GM18517 (cell line): ENCODE measurements around the gene NCOA4.
"Not testable (repeated sequence)": the region's sequence is repeated elsewhere in the genome, so short reads cannot be mapped to it uniquely, and the experiment has no call there.

Source experiments
- ATAC-seq: cut with Tn5 transposase; IDR thresholded peaks from one replicate; pipeline ENCODE4 v1.9.1; 2021; ENCODE audit warnings: mild to moderate bottlenecking, moderate library complexity; ENCODE audit not compliant: unreplicated experiment

Gene NCOA4

DNA sequence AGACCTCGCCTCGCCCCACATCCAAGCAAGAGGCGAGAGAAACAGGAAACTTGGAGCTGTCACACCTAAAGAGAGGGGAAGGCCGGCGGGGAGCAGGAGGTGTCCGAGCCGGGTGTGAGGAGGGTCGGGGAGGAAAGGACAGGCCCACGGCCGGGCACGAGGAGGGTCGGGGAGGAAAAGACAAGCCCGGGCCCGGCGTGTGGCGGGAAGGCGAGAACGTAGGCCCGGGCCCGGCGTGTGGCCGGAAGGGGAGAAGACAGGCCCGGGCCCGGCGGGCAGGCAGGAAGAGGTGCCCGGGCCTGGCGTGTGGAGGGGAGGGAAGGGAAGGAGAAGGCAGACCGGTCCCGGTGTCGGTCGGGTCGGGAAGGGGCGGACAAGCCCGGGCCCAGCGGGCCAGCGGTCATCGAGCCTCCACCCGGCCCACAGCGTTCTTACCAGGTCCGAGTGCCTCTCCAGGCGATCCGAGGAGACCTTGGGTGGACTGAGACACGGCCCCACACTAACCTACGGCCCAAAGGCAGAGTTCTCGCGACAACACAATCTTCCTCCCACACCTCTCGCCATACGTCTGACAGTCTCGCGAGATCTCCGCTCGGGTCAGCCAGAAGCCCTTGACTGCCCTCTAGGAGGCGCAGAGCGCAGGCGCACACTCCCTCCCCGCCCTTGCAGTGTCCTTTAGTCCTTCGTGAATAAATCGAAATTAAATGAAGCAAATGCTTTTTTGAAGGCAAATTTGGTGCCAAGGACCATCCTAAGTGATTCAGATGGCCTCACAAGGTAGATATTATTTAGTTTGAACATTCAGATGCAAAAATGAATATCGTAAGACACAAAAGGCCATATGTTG is at the start of gene NCOA4:
Gene NCOA4, minus strand, starts transcription at position 533 of the 847 bp plus-strand sequence. CDS start 13,943 bp downstream, outside the sequence.
- ATAC-seq, result peak; percentile 95

DNA sequence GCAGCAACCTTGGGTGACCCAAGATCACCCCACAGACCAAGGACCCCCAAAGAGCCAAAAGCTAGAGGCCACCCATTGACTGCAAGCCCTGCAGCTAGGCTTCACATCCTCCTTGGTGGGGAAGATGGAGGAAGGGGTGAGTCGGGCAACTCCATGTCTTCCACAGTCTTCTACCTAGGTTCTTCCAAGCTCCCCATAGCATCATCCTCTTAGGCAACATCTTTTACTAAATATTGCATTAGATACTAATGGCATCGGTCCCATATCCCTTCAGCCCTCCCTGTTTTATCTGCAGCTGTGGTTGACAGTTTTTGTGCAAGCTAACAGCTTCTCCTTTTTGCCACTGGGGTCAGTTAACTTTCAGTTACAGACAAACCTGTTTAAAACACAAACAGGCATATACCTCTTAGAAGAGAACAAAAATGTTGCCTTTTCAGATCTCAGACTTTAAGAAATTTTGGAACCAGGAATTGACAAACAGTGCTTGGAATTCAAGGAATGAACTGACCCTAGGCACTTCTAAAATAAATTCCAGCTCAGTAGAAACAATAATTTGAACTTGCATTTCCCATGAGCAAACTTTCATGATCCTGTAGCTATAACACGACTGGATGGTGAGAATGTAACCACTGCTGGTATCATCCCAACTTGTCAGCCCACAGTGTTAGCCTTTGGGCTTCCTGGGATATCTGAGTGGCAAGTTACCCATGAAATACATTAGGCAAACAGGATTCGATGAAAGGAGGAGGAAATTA is 49.6 kb upstream of the NCOA4 start:
- ATAC-seq, result no peak

DNA sequence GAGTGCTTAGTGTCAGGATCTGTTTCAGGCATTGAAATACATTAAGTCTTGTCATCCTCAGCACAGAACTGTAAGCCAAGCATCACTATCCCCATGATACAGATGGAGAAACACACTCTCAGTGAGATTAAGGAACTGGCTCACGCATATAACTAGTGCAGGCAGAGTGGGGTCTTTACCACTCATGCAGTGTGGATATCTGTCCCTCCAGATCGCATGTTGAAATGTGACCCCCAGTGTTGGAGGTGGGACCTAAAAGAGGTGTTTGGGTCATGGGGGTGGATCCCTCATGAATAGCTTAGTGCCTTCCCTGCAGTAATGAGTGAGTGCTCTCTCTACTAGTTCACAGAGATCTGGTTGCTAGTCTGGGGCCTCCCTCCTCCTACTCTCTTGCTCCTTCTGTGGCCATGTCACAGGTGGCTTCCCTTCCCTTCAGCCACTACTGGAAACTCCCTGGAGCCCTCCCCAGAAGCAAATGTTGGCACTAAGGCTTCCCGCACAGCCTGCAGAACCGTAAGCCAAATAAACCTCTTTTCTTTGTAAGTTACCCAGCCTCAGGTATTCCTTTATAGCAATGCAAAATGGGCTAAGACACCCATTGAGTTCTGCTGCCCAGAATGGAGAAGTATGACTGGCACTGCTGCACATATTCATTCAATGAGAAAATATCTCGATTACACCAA is 47.4 kb upstream of the NCOA4 start:
- no peak for ATAC-seq

DNA sequence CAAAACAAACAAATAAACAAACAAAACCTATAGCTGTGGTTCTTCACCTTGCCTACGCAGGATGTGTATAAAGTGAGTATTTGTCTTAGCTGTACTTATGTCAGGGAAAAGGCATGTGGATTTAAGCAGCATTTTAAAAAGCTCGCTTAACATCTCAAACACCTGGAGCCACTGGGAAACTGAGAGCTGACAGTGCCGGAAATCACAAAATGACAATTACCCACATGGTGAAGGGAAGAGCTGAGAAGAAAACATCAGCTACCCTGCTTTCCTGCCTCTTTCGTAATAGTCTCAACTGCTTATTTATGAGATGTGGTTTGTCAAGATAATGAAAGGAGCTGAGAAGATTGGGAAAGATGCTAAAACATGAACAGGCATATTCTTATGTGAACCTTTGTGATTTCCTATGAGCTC is 46.7 kb upstream of the NCOA4 start:
- ATAC-seq, result no peak

DNA sequence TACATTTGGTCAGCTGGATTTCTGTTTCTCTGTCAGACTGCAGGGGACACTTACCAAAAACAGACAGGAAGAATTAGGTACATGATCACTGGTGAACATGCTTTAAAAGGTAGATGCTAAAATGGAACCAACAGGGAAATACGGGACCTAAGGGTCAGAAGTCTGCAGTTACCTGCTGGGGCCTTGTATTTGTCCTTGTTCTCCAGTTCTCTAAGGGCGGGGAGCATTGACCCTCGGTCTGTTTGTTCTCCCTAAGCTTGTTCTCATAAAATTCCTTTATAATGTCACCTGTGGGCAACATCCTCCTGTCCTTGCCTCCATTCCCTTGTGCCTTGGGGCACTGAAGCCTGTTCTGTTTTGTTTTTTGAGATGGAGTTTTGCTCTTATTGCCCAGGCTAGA is 45.4 kb upstream of the NCOA4 start:
- ATAC-seq, result no peak

DNA sequence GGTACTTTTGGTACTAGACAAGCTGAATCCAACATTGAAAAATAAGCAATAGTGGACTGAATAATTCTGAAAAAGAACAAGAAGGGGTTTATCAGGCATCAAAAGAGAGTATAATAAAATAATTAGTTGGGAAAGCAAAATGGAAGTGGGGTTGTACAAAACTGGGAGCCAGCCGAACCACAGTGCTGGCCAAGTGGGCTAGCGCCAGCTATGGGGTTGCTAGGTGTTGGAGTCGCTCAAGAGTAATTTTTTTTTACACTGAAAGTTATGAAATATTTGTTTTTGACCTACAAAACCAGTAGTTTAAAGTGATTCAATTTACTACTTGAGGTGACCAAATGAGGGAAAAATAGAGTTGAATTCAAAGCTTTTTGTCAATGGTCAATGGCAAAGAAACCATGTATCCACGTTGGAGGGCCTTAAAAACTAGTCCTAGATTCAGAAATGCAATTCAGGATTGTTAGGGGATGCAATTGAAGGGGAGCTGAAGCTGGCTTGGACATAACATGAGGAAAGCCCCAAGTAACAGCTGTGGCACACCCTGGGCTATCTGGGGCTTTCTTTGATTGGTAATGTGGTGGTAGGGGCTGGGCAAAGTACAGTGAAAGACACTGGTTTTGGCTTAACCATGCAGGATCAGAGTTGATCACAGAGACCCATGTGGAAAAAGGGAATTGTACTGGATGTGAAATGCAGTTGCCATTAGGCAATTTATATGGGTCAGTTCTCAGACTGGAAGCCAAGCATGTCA is 43.9 kb upstream of the NCOA4 start:
- no peak for ATAC-seq

DNA sequence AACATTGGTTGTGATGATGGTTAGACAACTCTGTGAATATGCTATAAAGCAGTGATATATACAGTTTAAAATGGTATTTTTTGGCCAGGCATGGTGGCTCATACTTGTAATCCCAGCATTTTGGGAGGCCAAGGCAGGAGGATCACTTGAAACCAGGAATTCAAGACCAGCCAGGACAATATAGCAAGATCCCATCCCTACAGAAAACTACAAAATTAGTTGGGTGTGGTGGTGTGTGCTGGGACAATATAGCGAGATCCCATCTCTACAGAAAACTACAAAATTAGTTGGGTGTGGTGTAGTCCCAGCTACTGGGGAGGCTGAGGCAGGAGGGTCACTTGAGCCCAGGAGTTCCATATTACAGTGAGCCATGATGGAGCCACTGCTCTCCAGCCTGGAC is 43.1 kb upstream of the NCOA4 start:
- no peak for ATAC-seq

DNA sequence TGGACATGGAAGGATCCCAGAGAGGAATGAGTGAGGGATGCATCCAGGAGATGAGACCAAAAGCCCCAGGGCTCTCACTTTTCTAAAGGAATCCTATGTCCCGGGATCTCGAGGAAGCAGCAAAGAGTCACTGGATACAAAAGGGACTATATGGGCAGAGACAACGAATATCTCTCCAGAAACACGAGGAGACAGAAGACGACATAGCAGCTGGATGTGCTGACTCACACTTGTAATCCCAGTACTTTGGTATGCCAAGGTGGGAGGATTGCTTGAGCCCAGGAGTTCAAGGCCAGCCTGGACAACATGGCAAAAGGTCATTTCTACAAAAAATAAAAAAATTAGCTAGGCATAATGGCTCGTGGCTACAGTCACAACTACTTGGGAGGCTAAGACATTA is 40.3 kb upstream of the NCOA4 start:
- no peak for ATAC-seq

DNA sequence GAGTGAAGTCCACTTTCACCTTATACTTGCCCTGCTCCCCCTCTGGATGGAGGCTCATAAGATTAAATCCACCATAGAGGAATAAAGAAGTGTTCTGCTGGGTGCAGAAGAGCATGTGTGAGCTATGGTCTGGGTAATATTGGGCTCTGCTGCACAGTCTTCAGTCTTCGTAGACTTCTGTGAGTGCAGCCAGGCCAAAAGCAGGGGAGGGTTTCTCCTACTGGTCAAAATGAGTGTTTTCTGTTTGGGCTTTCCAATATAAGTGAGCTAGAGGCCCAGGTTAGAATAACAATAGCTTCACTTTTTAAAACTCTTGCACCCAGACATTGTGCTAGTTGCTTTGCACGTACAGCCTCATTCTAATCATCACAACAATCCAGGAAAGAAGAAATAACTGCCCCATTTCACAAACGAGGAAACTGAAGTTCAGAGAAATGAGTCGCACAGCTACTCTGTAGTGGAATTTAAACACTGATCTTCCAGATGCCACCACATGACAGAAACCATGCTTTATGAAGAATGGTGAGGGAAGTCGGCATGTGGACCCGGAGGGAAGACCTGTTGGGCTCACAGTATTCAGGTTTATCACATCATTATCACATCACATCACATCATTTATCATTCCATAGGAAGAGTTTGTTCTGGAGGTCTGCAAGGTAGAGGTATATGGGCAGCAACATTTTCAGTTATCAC is 39.5 kb upstream of the NCOA4 start:
- no peak for ATAC-seq

DNA sequence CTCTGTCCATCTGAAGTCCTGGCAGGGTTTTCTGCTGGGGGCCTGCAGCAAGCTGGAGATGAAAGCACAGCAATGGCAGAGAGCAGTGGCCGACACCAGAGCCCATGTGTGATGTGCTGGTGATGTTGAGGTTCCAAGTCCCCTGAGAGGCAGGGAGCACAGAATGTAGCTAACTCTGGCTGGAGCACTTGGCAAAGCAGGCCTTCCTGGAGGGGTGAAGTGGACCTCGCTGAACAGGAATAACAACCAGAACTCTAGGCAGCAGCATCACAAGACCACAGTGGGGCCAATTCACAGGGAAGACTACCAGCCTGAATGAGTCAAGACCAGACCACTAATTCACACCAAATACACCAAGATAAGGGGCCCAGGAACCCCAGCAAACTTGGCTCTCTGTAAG is 38.5 kb upstream of the NCOA4 start:
- no peak for ATAC-seq

DNA sequence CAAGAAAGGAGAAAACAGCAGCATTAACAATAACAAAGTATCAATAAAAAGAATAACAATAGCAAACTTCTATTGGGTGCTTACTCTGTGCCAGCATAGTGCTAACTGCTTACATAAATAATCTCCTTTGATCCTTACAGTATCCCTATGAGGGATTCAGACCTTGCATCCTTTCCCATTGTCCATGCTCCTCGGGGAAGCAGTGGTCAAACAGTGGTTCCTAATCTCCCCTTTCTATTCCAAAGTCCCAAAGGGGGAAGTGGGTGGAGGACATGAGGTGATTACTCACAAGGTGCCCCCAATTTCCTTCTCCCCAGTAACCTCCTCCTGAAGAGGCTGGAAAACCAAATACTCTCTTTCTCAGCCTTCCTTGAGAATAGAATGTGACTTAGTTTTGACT is 37.7 kb upstream of the NCOA4 start:
- no peak for ATAC-seq

DNA sequence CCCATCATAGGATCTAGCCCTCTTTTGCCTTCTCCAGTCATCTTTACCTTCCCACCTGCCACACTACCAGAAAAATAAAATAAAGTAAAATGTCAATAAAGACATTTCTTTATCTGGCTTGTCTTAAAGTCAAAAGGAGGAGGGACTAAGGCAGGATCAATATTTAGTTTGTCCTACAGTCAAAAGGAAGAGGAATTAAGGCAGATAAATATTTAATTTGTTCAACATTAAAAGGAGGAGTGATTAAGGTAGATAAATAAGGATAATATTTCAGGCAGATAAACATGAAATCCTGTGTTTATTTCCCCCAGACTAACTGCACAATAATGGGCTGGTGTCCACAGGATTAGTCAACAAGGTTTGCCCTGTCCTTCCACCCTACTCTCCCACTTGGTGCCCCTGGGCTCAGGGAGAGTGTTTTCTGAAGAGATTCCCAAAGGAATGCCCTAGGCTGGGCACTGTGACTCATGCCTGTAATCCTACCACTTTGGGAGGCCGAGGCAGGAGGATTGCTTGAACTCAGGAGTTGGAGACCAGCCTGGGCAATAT is 33.9 kb upstream of the NCOA4 start:
- ATAC-seq, result no peak

DNA sequence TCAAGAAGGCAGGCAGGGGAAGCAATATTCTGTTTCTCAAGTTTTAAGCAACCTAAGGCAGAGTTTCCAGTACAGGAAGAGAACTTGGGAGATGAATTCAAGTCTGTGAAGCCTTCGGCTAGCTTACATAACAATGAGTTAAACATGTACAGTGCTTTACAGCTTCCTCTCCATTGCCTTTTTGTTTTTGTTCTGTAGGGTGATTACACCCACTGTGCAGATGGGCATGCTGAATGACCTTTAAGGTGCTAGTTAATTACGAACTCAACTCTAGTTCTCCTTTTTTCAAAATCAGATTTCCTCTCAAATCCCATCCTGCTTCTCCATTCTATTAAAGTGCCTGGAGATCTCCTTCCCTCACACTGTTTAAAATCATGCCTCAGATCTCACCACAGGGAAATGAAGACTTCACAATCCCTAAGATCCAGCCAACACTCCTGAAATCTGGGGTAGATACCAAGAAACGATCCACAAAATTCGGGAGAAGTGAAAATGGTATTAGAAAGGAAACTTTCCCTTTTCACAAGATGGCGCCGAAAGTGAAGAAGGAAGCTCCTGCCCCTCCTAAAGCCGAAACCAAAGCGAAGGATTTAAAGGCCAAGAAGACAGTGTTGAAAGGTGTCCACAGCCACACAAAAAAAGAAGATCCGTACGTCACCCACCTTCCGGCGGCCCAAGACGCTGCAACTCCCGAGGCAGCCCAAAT is 32.5 kb upstream of the NCOA4 start:
- ATAC-seq, result no peak

DNA sequence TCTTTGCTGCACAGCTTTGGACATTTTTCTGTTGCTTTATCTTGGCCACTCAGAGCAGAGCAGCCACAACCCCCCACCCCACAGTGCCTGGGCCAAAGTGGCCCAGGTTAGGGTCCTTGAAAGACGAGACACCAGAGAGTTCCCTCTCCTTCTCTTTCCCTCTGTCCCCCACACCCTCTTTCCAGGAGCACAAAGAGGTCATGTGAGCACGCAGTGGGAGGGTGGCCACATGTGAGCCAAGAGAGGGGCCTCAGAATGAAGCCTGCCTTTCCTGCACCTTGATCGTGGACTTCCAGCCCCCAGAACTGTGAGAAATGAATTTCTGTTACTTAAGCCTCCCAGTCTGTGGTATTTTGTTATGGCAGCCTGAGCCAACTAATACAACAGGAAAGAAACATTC is 30.3 kb upstream of the NCOA4 start:
- no peak for ATAC-seq

DNA sequence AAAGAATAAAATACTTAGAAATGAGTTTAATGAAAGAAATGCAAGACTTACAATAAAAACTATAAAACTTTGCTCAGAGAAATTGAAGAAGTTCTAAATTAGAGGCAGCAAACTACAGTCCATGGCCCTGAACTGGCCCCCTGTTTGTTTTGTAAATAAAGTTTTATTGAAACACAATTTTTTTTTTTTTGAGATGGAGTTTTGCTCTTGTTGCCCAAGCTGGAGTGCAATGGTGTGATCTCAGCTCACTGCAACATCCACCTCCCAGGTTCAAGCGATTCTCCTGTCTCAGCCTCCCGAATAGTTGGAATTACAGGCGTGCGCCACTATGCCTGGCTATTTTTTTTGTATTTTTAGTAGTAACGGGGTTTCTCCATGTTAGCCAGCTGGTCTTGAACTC is 27.5 kb upstream of the NCOA4 start:
- ATAC-seq, result not testable (repeated sequence)

DNA sequence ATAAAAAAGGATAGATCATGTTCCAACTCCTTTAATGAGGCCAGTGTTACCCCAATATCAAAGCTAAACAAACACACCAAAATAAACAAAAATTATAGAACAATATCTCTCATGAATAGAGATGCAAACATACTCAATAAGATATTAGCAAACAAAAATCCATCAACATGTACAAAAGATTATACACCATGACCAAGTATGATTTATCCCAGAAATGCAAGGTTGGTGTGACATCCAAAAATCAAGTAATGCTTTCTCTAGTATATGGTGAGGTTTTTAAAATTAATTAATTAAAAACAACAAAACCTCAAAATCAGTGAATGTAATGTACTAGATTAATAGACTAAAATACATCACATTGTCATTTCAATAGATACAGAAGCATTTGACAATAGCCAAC is 26.6 kb upstream of the NCOA4 start:
- ATAC-seq, result no peak

DNA sequence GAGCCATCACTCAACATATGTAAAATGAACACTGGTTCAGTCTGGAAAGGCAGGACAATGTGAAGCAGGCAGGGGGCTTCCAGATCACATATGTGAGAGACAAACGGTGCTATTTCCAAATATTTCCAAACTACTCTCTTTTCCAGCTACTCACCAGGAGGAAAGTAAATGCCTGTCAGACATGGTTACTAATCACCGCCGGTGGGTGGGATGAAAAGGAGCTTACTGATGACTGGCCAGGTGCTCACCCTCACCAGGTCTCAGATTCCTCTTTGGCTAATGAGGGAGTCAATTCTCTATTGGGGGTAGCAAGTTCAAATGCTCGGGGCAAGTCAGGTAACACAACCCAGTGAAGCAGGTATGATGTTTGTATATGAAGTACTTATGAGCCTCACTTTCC is 25.3 kb upstream of the NCOA4 start:
- ATAC-seq, result no peak

DNA sequence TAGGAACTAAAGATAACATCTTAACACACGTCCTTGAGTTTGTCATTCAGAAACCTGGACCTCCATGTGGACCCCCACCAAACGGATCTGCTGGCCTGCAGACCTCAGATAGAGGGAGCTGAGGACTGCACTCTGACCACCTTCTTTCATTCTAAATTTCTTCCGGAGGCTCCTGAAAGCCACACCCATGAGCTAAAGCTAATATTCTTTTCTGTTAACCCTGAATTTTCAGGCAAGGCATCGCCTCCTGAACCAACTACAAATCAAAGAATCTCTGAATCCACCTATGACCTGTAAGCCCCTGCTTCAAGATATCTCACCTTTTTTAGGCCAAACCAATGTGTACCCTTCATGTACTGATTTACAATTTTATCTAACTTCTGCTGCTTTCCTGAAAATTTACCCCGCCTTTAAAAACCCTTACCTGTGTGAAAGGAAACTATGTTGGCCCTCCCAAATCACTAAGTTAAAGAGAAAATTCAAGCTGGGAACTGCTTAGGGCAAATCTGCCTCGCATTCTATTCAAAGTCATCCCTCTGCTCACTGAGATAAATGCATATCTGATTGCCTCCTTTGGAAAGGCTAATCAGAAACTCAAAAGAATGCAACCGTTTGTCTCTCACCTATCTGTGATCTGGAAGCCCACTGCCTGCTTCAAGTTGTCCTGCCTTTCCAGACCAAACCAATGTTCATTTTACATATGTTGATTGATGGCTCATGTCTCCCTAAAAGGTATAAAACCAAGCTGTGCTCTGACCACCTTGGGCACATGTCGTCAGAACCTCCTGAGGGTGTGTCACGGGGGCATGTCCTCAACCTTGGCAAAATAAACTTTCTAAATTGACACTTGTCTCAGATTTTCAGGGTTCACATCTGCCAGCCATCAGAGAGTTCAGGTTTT is 23.4 kb upstream of the NCOA4 start:
- no peak for ATAC-seq
